IgD-negative memory B cell (primary cell): Measurements from ENCODE around the gene POLDIP3. TPM values are rescaled to one million over a fixed set of nuclear protein-coding genes. Genes with fewer than 3 reads are reported as not detected.
"Not testable (repeated sequence)": the region's sequence is repeated elsewhere in the genome, so short reads cannot be mapped to it uniquely, and the experiment has no call there.

Experiments
- H3K27ac Mint-ChIP-seq, 3 donors: one replicate each; pipeline ENCODE4 v1.8.0; 2020 to 2022; ENCODE audit warnings: mild to moderate bottlenecking in 3 of 3, mixed read lengths in 3 of 3, moderate library complexity in 1 of 3
- H3K27me3 Mint-ChIP-seq: one replicate; pipeline ENCODE4 v1.8.0; 2021; ENCODE audit warnings: mixed read lengths
- H3K36me3 Mint-ChIP-seq: one replicate; pipeline ENCODE4 v1.8.0; 2020; ENCODE audit warnings: mild to moderate bottlenecking, mixed read lengths
- H3K4me1 Mint-ChIP-seq, 3 donors: one replicate each; pipeline ENCODE4 v1.8.0; 2020 to 2022; ENCODE audit warnings: mixed read lengths in 3 of 3, mild to moderate bottlenecking in 1 of 3
- H3K4me3 Mint-ChIP-seq, 4 donors: one replicate each; pipeline ENCODE4 v1.8.0; 2020 to 2022; ENCODE audit warnings: mild to moderate bottlenecking in 4 of 4, mixed read lengths in 4 of 4, moderate library complexity in 3 of 4
- H3K9me3 Mint-ChIP-seq, 3 donors: one replicate each; pipeline ENCODE4 v1.8.0; 2020 to 2021; ENCODE audit warnings: mixed read lengths in 3 of 3, mild to moderate bottlenecking in 1 of 3
- polyA plus RNA-seq: library from polyadenylated mRNA; unstranded; fragments of 300-500 nt; fragmentation: Illumina TruSeq; gene quantifications from one replicate; pipeline ENCODE4 v1.2.3, GENCODE V29; 2021

Gene POLDIP3
- polyA plus RNA-seq, 1 donor from 2014 or later: 78.2 TPM

- H3K9me3 Mint-ChIP-seq: no peaks in the 10 kb centered on the region
- no peak overlapping the region for H3K27ac Mint-ChIP-seq
- H3K4me1 Mint-ChIP-seq: peaks cover 0 to 4% (median 1%) of the 10 kb centered on the region in 3 donors
- H3K27me3 Mint-ChIP-seq: no peaks in the 10 kb centered on the region
- peaks cover 2% of the 10 kb centered on the region for H3K36me3 Mint-ChIP-seq
- no peak overlapping the region for H3K4me3 Mint-ChIP-seq
These were observed 17.7 kb downstream of the POLDIP3 start for GRCh38 chr22:42596863-42597530.

- Mint-ChIP-seq H3K4me1 (no peaks in the 10 kb centered on the region), H3K36me3 (peaks cover 2% of the 10 kb centered on the region), H3K27ac (peak overlapping the region in 2 of 3 donors; percentile 31 to 76), H3K4me3 (no peak overlapping the region), H3K9me3 (no peaks in the 10 kb centered on the region), H3K27me3 (no peaks in the 10 kb centered on the region)
These were observed 18.3 kb downstream of the POLDIP3 start for GRCh38 chr22:42596336-42596735.

DNA sequence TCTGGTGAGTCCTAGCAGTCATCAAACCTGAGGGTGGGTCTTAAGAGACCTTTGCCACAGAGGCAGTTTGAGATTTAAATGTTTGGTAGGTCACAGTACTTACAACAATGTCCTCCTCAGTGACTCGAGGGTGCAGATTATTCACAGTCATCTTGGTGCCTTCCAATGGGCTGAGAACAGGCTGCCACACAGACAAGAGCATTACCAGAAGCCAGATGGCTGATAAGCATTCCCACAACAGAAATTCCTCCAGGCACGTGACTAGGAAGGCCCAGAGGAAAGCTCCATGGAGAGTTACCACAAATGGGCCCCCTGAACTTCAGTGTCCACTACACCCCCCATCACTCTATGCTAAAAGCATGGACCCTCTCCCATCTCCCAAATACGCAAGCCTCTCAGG is 19.2 kb downstream of the POLDIP3 start:
- peak overlapping the region in 2 of 3 donors; percentile 50 to 67 for H3K27ac Mint-ChIP-seq
- H3K27me3 Mint-ChIP-seq: no peaks in the 10 kb centered on the region
- H3K4me3 Mint-ChIP-seq: no peak overlapping the region
- H3K4me1 Mint-ChIP-seq: no peaks in the 10 kb centered on the region
- no peaks in the 10 kb centered on the region for H3K9me3 Mint-ChIP-seq
- H3K36me3 Mint-ChIP-seq: peaks cover 2% of the 10 kb centered on the region

GRCh38 chr22:42591987-42592386 is 22.7 kb downstream of the POLDIP3 start:
- H3K4me3 Mint-ChIP-seq: no peak overlapping the region
- peaks cover 2% of the 10 kb centered on the region for H3K36me3 Mint-ChIP-seq
- no peaks in the 10 kb centered on the region for H3K27me3 Mint-ChIP-seq
- no peak overlapping the region for H3K27ac Mint-ChIP-seq
- peaks cover 0 to 5% (median 5%) of the 10 kb centered on the region in 3 donors for H3K4me1 Mint-ChIP-seq
- no peaks in the 10 kb centered on the region for H3K9me3 Mint-ChIP-seq

DNA sequence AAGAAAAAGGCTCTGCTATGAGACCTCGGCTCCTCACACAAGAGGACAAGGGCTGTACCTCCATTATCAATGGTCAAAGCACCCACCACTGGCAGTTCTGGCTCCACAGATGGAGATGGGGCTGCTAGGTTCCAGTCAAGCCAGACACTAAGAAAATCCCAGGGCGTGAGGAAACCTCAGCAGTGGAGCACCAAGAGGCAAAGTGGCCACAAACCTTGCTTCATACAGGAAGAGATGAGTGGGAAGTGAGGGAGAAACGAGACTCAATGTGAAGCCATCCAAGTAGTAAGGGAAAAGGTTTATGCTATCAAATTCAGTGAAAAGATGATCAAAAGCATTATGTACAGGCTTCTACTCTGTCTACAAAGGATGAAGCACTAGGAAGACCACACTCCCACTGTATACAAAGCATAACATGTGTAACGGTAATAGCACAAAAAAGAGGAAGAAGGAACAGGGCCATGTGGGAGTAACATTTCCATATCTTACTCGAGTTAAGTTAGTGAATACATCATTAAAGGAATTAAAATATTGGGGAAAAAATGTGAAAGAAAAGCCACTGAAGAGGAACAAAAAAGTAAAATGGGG is 27.0 kb downstream of the POLDIP3 start:
- no peaks in the 10 kb centered on the region for H3K9me3 Mint-ChIP-seq
- no peak overlapping the region for H3K4me3 Mint-ChIP-seq
- H3K4me1 Mint-ChIP-seq: peaks cover 0 to 5% (median 5%) of the 10 kb centered on the region in 3 donors
- H3K36me3 Mint-ChIP-seq: peaks cover 1% of the 10 kb centered on the region
- peak overlapping the region in 1 of 3 donors; percentile 67 for H3K27ac Mint-ChIP-seq
- H3K27me3 Mint-ChIP-seq: no peaks in the 10 kb centered on the region

- peak overlapping the region in 1 of 4 donors; percentile 23 for H3K4me3 Mint-ChIP-seq
- no peaks in the 10 kb centered on the region for H3K27me3 Mint-ChIP-seq
- H3K27ac Mint-ChIP-seq: peak overlapping the region in 2 of 3 donors; percentile 5 to 10
- peaks cover 1% of the 10 kb centered on the region for H3K36me3 Mint-ChIP-seq
- H3K4me1 Mint-ChIP-seq: peaks cover 7 to 12% (median 10%) of the 10 kb centered on the region in 3 donors
- H3K9me3 Mint-ChIP-seq: no peaks in the 10 kb centered on the region
These were observed 28.3 kb downstream of the POLDIP3 start for GRCh38 chr22:42586381-42586780.

DNA sequence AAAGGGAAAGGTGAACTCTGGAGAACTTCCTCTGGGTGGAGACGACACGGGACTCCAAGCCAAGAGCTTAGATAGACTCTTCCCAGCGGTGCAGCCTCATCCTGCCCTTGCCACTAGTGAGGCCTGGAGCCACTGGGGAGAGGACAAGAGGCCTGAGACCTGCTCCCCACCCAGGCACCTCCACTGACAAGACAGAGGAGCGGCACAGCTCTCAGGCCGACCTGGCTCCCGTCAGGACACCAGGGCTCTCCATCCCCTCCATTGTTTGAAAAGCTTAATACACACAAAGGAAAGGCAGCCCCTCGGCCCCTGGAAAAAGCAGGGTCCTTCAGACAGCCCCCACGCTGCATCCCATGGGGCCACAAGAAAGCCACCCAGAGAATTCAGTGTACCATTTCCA is 29.6 kb downstream of the POLDIP3 start:
- peak overlapping the region in 1 of 4 donors; percentile 32 for H3K4me3 Mint-ChIP-seq
- H3K36me3 Mint-ChIP-seq: peaks cover 1% of the 10 kb centered on the region
- H3K9me3 Mint-ChIP-seq: no peaks in the 10 kb centered on the region
- H3K27ac Mint-ChIP-seq: no peak overlapping the region
- no peaks in the 10 kb centered on the region for H3K27me3 Mint-ChIP-seq
- peaks cover 13 to 15% (median 14%) of the 10 kb centered on the region in 3 donors for H3K4me1 Mint-ChIP-seq

GRCh38 chr22:42584364-42584940 is 30.2 kb downstream of the POLDIP3 start:
- Mint-ChIP-seq H3K4me3 (no peak overlapping the region), H3K9me3 (no peaks in the 10 kb centered on the region), H3K27me3 (no peaks in the 10 kb centered on the region), H3K4me1 (peaks cover 13 to 15% (median 14%) of the 10 kb centered on the region in 3 donors), H3K36me3 (peaks cover 1% of the 10 kb centered on the region), H3K27ac (no peak overlapping the region)

DNA sequence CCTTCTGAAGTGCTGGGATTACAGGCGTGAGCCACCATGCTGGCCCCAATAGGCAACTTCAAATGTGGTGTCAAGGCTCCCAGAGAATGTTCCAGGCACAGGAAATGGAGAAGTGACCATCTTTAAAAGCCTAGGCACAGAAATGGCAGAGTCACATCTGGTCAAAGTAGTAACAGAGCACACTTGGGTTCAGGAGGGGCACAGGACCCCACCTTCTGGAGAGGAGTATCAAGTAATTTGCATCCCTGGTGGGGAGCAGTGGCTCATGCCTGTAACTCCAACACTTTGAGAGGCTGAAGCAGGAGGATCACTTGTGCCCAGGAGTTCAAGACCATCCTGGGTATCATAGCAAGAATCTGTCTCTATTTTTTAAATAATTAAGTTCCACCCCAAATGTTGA is 31.7 kb downstream of the POLDIP3 start:
- H3K27me3 Mint-ChIP-seq: no peaks in the 10 kb centered on the region
- peaks cover 13 to 15% (median 14%) of the 10 kb centered on the region in 3 donors for H3K4me1 Mint-ChIP-seq
- H3K4me3 Mint-ChIP-seq: peak overlapping the region in 2 of 4 donors; percentile 95 to 96
- H3K27ac Mint-ChIP-seq: no peak overlapping the region
- peaks cover 1% of the 10 kb centered on the region for H3K36me3 Mint-ChIP-seq
- no peaks in the 10 kb centered on the region for H3K9me3 Mint-ChIP-seq

DNA sequence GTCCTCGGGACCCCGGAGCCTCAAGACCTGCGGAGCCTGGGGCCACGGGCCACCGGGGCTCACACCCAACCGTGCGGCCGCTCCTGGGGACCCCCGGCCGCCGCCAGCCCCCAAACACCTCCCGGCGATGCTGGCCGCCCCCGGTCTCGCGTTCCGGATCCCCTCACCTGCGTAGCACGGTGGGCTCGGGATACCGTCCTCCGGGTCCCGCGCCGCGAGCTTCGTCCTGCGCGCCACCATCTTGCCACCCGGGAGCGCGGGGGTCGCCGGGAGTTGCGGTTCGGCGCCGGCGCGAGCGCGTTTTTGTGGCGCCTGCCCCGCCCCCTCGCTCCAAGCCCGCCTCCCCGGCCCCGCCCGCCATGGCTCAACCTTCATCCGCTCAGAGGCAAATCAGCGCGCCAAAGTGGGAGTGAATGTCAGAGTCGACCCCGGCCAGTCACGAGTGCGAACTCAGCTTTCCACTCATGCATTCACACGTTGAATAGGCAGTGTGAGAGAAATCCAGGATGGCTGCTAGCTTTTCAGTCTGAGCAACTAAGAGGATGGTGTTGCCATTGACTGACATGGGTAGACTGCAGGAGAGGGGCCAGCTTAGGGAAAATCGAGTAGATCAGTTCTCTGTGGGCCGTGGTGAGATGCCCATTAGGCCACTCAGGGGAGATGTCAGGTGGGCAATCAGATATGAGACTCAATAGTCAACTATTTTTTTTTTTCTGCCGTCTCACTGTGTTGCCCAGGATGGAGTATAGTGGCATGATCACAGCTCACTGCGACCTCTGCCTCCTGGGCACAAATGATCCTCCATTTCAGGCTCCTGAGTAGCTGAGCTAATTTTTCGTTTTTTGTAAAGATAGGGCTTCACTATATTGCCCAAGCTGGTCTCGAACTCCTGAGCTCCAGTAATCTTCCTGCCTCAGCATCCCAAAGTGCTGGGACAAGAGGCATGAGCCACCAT is 32.6 kb downstream of the POLDIP3 start:
- Mint-ChIP-seq H3K4me3 (peak overlapping the region; percentile 92 to 99 (median 96)), H3K27me3 (no peaks in the 10 kb centered on the region), H3K27ac (peak overlapping the region; percentile 91 to 93 (median 91)), H3K9me3 (no peaks in the 10 kb centered on the region), H3K36me3 (peaks cover 3% of the 10 kb centered on the region), H3K4me1 (peaks cover 9 to 13% (median 10%) of the 10 kb centered on the region in 3 donors)

- H3K36me3 Mint-ChIP-seq, H3K27me3 Mint-ChIP-seq: not testable (repeated sequence)
These were observed 33.4 kb downstream of the POLDIP3 start for GRCh38 chr22:42581194-42581761.

DNA sequence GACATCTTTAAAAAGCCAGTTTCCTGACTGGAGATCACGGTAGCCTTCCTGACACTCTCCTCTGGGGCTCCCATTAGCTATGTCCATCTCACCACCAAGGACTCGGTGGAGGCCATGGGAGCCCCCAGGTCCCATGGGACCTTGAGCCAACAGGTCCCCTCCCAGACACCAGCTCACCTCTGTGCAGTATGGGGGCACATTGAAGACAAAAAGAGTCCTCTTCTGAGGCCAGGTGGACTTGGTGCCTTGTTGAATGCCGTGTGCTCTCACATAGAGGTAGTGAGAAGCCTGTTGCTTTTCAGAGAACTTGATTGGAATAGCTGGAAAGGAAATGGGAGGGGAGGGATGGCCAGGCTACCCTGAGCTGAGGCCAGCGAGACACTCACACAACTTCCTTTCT is 34.6 kb downstream of the POLDIP3 start:
- not testable (repeated sequence) for H3K9me3 Mint-ChIP-seq, H3K36me3 Mint-ChIP-seq, H3K27me3 Mint-ChIP-seq
- Mint-ChIP-seq H3K4me1 (peaks cover 9 to 13% (median 10%) of the 10 kb centered on the region in 3 donors), H3K27ac (peak overlapping the region in 1 of 3 donors; percentile 67), H3K4me3 (peak overlapping the region in 1 of 4 donors; percentile 12)

More at GRCh38 chr22:42581194-42581761, 33.4 kb downstream of the POLDIP3 start:
- peak overlapping the region; percentile 92 to 99 (median 98) for H3K4me3 Mint-ChIP-seq
- peaks cover 9 to 13% (median 10%) of the 10 kb centered on the region in 3 donors for H3K4me1 Mint-ChIP-seq
- not testable (repeated sequence) for H3K9me3 Mint-ChIP-seq
- H3K27ac Mint-ChIP-seq: peak overlapping the region; percentile 84 to 93 (median 91)

- Mint-ChIP-seq H3K4me3 (peak overlapping the region in 1 of 4 donors; percentile 32), H3K36me3 (peaks cover 4% of the 10 kb centered on the region), H3K27ac (peak overlapping the region in 1 of 3 donors; percentile 31), H3K9me3 (no peaks in the 10 kb centered on the region), H3K27me3 (no peaks in the 10 kb centered on the region), H3K4me1 (peaks cover 9 to 13% (median 10%) of the 10 kb centered on the region in 3 donors)
These were observed 37.0 kb downstream of the POLDIP3 start for GRCh38 chr22:42577623-42578240.

GRCh38 chr22:42577141-42577540 is 37.5 kb downstream of the POLDIP3 start:
- not testable (repeated sequence) for H3K27ac Mint-ChIP-seq, H3K9me3 Mint-ChIP-seq, H3K4me3 Mint-ChIP-seq, H3K36me3 Mint-ChIP-seq, H3K4me1 Mint-ChIP-seq, H3K27me3 Mint-ChIP-seq
